Measurements from ENCODE around the gene RASSF4.
A peak's percentile ranks its signal among the peaks of the same experiment; 100 is the strongest.

RASSF4 gene

GRCh38 chr10:44988957-44989585 lies 29.5 kb downstream of the RASSF4 start:
- no peak overlapping the region for H3K4me3 ChIP-seq (replicated peaks; ENCODE audit: low read depth, low read length)
- DNase-seq (ENCODE audit: extremely low read depth, low read depth): no peak
- no peak for TF ChIP-seq CTCF (IDR thresholded peaks at IDR 0.05; ENCODE audit: low read depth, low read length, missing control alignments)

- TF ChIP-seq CTCF (IDR thresholded peaks at IDR 0.05; ENCODE audit: low read depth, low read length, missing control alignments): no peak
- DNase-seq (ENCODE audit: extremely low read depth, low read depth): no peak
- no peak overlapping the region for H3K4me3 ChIP-seq (replicated peaks; ENCODE audit: low read depth, low read length)
Measured at GRCh38 chr10:44989597-44990301, 30.1 kb downstream of the RASSF4 start.

GRCh38 chr10:44990302-44990655 lies 30.7 kb downstream of the RASSF4 start:
- peak; percentile 24 for TF ChIP-seq CTCF (IDR thresholded peaks at IDR 0.05; ENCODE audit: low read depth, low read length, missing control alignments)
- DNase-seq (ENCODE audit: extremely low read depth, low read depth): no peak
- no peak overlapping the region for H3K4me3 ChIP-seq (replicated peaks; ENCODE audit: low read depth, low read length)

- no peak for DNase-seq (ENCODE audit: extremely low read depth, low read depth)
- no peak for TF ChIP-seq CTCF (IDR thresholded peaks at IDR 0.05; ENCODE audit: low read depth, low read length, missing control alignments)
- H3K4me3 ChIP-seq (replicated peaks; ENCODE audit: low read depth, low read length): no peak overlapping the region
Measured at GRCh38 chr10:44990965-44991364, 31.4 kb downstream of the RASSF4 start.

- no peak overlapping the region for H3K4me3 ChIP-seq (replicated peaks; ENCODE audit: low read depth, low read length)
- no peak for TF ChIP-seq CTCF (IDR thresholded peaks at IDR 0.05; ENCODE audit: low read depth, low read length, missing control alignments)
- DNase-seq (ENCODE audit: extremely low read depth, low read depth): no peak
Measured at GRCh38 chr10:44991571-44991970, 32.0 kb downstream of the RASSF4 start.

- DNase-seq (ENCODE audit: extremely low read depth, low read depth): no peak
- no peak for TF ChIP-seq CTCF (IDR thresholded peaks at IDR 0.05; ENCODE audit: low read depth, low read length, missing control alignments)
- no peak overlapping the region for H3K4me3 ChIP-seq (replicated peaks; ENCODE audit: low read depth, low read length)
Measured at GRCh38 chr10:44992070-44992731, 32.6 kb downstream of the RASSF4 start.

Data from HFF-Myc (cell line).